GM12878 (cell line): Measurements from ENCODE around the gene RPP40. TPM values are rescaled to one million over a fixed set of nuclear protein-coding genes. Genes with fewer than 3 reads are reported as not detected.
A peak's percentile ranks its signal among the peaks of the same experiment; 100 is the strongest.

Experiments
- ATAC-seq: fragments of 200-7000 bp; cut with Tn5 transposase; 3 replicates; pipeline ENCODE4 v1.9.1; 2020; ENCODE audit warnings: mild to moderate bottlenecking, moderate library complexity
- BruUV-seq: library from RNA; stranded (reverse); fragments of 400-500 nt; replicated peaks from 2 replicates; lab custom pipeline; 2021; lab: Mats Ljungman, UMichigan
- CTCF ChIA-PET: fragments of 300-600 bp; sonication (Branson Sonifier 250); formaldehyde crosslinking; extraction: SDS; loops from one replicate; lab custom pipeline; 2021; ENCODE audit warnings: inconsistent platforms; lab: Yijun Ruan, JAX
- POLR2A ChIA-PET: fragments of 350-600 bp; formaldehyde crosslinking; extraction: SDS; loops from one replicate; lab custom pipeline; 2021; ENCODE audit warnings: inconsistent platforms; lab: Charles Lee
- RAD21 ChIA-PET: fragments of 300-600 bp; sonication (Branson Sonifier 250); formaldehyde crosslinking; loops from one replicate; lab custom pipeline; 2023; ENCODE audit warnings: antibody characterized with exemption; ENCODE audit not compliant: unreplicated experiment; lab: Charles Lee
- SMC1A ChIA-PET: fragments of 300-600 bp; sonication (Branson Sonifier 250); formaldehyde crosslinking; loops from one replicate; lab custom pipeline; 2023; ENCODE audit not compliant: unreplicated experiment, uncharacterized antibody; lab: Charles Lee
- DNase-seq: peaks from one replicate; pipeline ENCODE4 v3.0.0-alpha.2; 2011; ENCODE audit warnings: low read depth, low spot score
- FAIRE-seq: peaks from 3 replicates; lab custom pipeline; 2011; peaks lifted over from hg19 to GRCh38; lab: Jason Lieb, UNC
- H2AFZ ChIP-seq: 2 replicates; pipeline ENCODE4 v1.6.0; 2011; ENCODE audit warnings: low read depth, low read length, control low read depth; ENCODE audit not compliant: control insufficient read depth
- H3K27ac ChIP-seq: 2 replicates; pipeline ENCODE4 v1.5.1; 2011; ENCODE audit warnings: control low read depth; ENCODE audit not compliant: control insufficient read depth, insufficient read depth
- H3K27me3 ChIP-seq, 2 experiments: replicated peaks in 1 of 2; 2 replicates each; pipeline versions ENCODE4 v1.6.0 to v1.6.1; 2011; ENCODE audit warnings: low read length in 1 of 2; ENCODE audit not compliant: control insufficient read depth in 2 of 2, insufficient read depth in 2 of 2
- H3K36me3 ChIP-seq, 2 experiments: 2 replicates each; pipeline ENCODE4 v1.5.1; 2011; ENCODE audit warnings: low read length in 1 of 2; ENCODE audit not compliant: control insufficient read depth in 2 of 2, insufficient read depth in 2 of 2
- H3K4me1 ChIP-seq: 2 replicates; pipeline ENCODE4 v1.6.1; 2011; ENCODE audit warnings: mild to moderate bottlenecking, low read length, moderate library complexity, mixed read lengths; ENCODE audit not compliant: control insufficient read depth, insufficient read depth
- H3K4me2 ChIP-seq: 2 replicates; pipeline ENCODE4 v1.6.0; 2011; ENCODE audit warnings: control low read depth; ENCODE audit not compliant: control insufficient read depth, insufficient read depth
- H3K4me3 ChIP-seq: fragments of 200-600 bp; sonication (generic); 2 replicates; pipeline ENCODE4 v1.5.1; 2016
- H3K79me2 ChIP-seq: 2 replicates; pipeline ENCODE4 v1.6.0; 2011; ENCODE audit warnings: low read length; ENCODE audit not compliant: control insufficient read depth, insufficient read depth
- H3K9ac ChIP-seq: 2 replicates; pipeline ENCODE4 v1.8.0; 2011; ENCODE audit warnings: low read length, control low read depth, mixed read lengths; ENCODE audit not compliant: control insufficient read depth, insufficient read depth
- H3K9me3 ChIP-seq: replicated peaks from 3 replicates; pipeline ENCODE4 v1.5.1; 2011; ENCODE audit warnings: mild to moderate bottlenecking, low read length; ENCODE audit not compliant: control insufficient read depth, insufficient read depth
- H4K20me1 ChIP-seq: 2 replicates; pipeline ENCODE4 v1.6.0; 2011; ENCODE audit not compliant: control insufficient read depth, insufficient read depth
- BCL11A ChIP-seq: IDR thresholded peaks from 2 replicates; pipeline ENCODE4 v1.6.1; 2011; ENCODE audit warnings: low read depth, low read length
- BRCA1 ChIP-seq: IDR thresholded peaks from 2 replicates; pipeline ENCODE4 v1.6.1; 2011; ENCODE audit warnings: low read depth, low read length, improper control_type of control experiment
- CBX3 ChIP-seq: fragments of 200-600 bp; sonication (generic); IDR thresholded peaks from 2 replicates; pipeline ENCODE4 v1.6.1; 2016; ENCODE audit warnings: low read depth, borderline replicate concordance
- IKZF2 ChIP-seq, 2 experiments: fragments of 450-650 bp; IDR thresholded peaks; 2 replicates each; pipeline ENCODE4 v1.6.1; 2017; ENCODE audit warnings: mild to moderate bottlenecking in 2 of 2, moderate library complexity in 2 of 2
- IRF4 ChIP-seq: IDR thresholded peaks from 2 replicates; pipeline ENCODE4 v1.6.1; 2011; ENCODE audit warnings: low read depth, low read length
- MTA2 ChIP-seq: fragments of 450-650 bp; IDR thresholded peaks from 2 replicates; pipeline ENCODE4 v1.6.1; 2016; ENCODE audit warnings: low read depth, mild to moderate bottlenecking, moderate library complexity
- NFYB ChIP-seq: IDR thresholded peaks from 2 replicates; pipeline ENCODE4 v1.6.1; 2011; ENCODE audit warnings: low read depth, mild to moderate bottlenecking, low read length, improper control_type of control experiment, moderate library complexity; ENCODE audit not compliant: insufficient read depth
- POLR2AphosphoS5 ChIP-seq: IDR thresholded peaks from 2 replicates; pipeline ENCODE4 v1.6.1; 2011; ENCODE audit warnings: mild to moderate bottlenecking, low read length, inconsistent platforms
- POU2F2 ChIP-seq: IDR thresholded peaks from 3 replicates; pipeline ENCODE4 v1.6.1; 2011; ENCODE audit warnings: low read depth, mild to moderate bottlenecking, low read length, borderline replicate concordance
- RAD51 ChIP-seq: fragments of 450-650 bp; IDR thresholded peaks from 2 replicates; pipeline ENCODE4 v1.6.1; 2016; ENCODE audit warnings: moderate library complexity, mild to moderate bottlenecking, inconsistent platforms
- SMAD5 ChIP-seq: IDR thresholded peaks from 2 replicates; pipeline ENCODE4 v1.6.1; 2016; ENCODE audit warnings: antibody characterized with exemption, low read depth
- SREBF1 ChIP-seq: IDR thresholded peaks from 2 replicates; pipeline ENCODE4 v1.6.1; 2012; ENCODE audit warnings: mild to moderate bottlenecking, low read length
- STAT3 ChIP-seq: IDR thresholded peaks from 2 replicates; pipeline ENCODE4 v1.6.1; 2011; ENCODE audit warnings: low read depth, low read length, improper control_type of control experiment
- TBL1XR1 ChIP-seq: IDR thresholded peaks from 2 replicates; pipeline ENCODE4 v1.6.1; 2012; ENCODE audit warnings: low read depth, low read length, improper control_type of control experiment
- WGBS: methylation state at CpG from one replicate; pipeline ENCODE4 v1.1.6; 2016; ENCODE audit warnings: low lambda C conversion rate; ENCODE audit not compliant: insufficient replicate concordance, insufficient coverage; ENCODE audit errors: missing lambda C conversion rate; 5-methylcytosine and 5-hydroxymethylcytosine counted together
- in situ Hi-C: fragments of 300-500 bp; cut with MboI; formaldehyde crosslinking; loops from 9 replicates; pipeline ENCODE4 v1.14.3; 2018; ENCODE audit warnings: mixed read lengths
- intact Hi-C: fragments of 100-400 bp; cut with micrococcal nuclease; formaldehyde crosslinking; loops from one replicate; pipeline ENCODE4 v1.14.2; 2022; ENCODE audit not compliant: unreplicated experiment
- polyA plus RNA-seq, 11 experiments: library from polyadenylated mRNA; depleted of rRNA in 4 of 11; unstranded in 6 of 11; stranded (reverse) in 5 of 11; fragments of >200 nt; fragmentation: Nextera tagmentation in 4 of 11; fragmentation: Illumina TruSeq in 1 of 11; extraction: Ambion mirVana in 4 of 11; extraction: Trizol in 1 of 11; gene quantifications; 1 replicate in 1 of 11; 2 replicates in 10 of 11; pipeline versions ENCODE4 v1.2.1 to v1.2.3, GENCODE V29; 2011 to 2016; ENCODE audit warnings: inconsistent platforms in 2 of 11, missing spikeins in 2 of 11, low read depth in 1 of 11
- total RNA-seq, 4 experiments: library from RNA; depleted of rRNA in 3 of 4; stranded (reverse); fragments of >200 nt in 3 of 4; fragmentation: Illumina TruSeq in 1 of 4; extraction: Trizol in 1 of 4; gene quantifications; 2 replicates each; pipeline versions ENCODE4 v1.2.1 to v1.2.3, GENCODE V29; 2013 to 2021

Gene RPP40
- total and polyA plus RNA-seq, 10 of the 15 experiments (the other 5 are each of a cell fraction or from before 2014, with no cell fraction given), result 5.6 to 46.3 (median 21.7) TPM

DNA sequence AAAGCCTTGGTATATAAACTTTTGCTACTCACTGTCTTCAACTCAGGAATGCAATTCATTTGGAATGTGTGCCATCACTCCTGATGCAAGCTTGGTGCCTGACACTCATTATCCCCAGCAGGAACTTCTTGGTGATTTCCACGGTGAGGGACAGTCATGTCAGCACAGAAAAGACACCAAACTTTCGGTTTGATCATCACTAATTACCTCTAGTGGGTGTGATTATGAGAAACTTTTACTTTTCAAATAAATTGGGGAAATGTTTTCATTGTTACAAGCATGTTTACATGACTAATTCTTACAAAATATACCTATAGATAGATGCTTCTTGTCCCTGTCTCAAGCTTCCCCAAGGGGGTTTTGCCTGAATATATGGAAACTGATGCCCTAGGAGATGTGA, 40.9 kb downstream of the RPP40 start:
- H2AFZ ChIP-seq, result no peak overlapping the region
- 5% methylated on average over 2 of the region's 2 CpGs for WGBS
- ATAC-seq (peak; percentile 72), DNase-seq (no peak), FAIRE-seq (no peak)
- intact Hi-C loops (no loop called here), in situ Hi-C loops (no loop called here)
- no peak overlapping the region for H3K27ac ChIP-seq
- ChIA-PET RAD21 (no interaction called here), POLR2A (interaction anchor here (0.6 kb wide), 1 partner anchor 12 kb away, joined by 3 read pairs; no protein-coding TSS in a partner anchor), CTCF (interaction anchor here (1.6 kb wide), 1 partner anchor 11 kb away, joined by 3 read pairs; no protein-coding TSS in a partner anchor), SMC1A (interaction anchor here (0.6 kb wide), 2 partner anchors 114 to 483 kb away, joined by 3 read pairs; no protein-coding TSS in a partner anchor)
- no peaks in the 10 kb centered on the region for H3K9me3 ChIP-seq
- H3K4me1 ChIP-seq, result no peaks in the 10 kb centered on the region
- no peaks in the 10 kb centered on the region for H3K36me3 ChIP-seq
- H3K79me2 ChIP-seq, result no peaks in the 10 kb centered on the region
- no peak overlapping the region for H3K4me3 ChIP-seq
- H4K20me1 ChIP-seq, result no peaks in the 10 kb centered on the region
- BruUV-seq, result no TSS peak
- H3K4me2 ChIP-seq, result no peak overlapping the region
- H3K27me3 ChIP-seq, result no peaks in the 10 kb centered on the region
- TF ChIP-seq RAD51, result no peak
- no peak for TF ChIP-seq BRCA1
- TF ChIP-seq NFYB, result no peak
- peak; percentile 15; the same call in 1 of the 2 replicates for TF ChIP-seq BCL11A
- TF ChIP-seq CBX3, result no peak
- no peak for TF ChIP-seq STAT3
- TF ChIP-seq TBL1XR1, result no peak
- TF ChIP-seq IRF4, result no peak
- no peak for TF ChIP-seq SMAD5
- no peak for TF ChIP-seq SREBF1
- TF ChIP-seq MTA2, result peak; percentile 52; the same call in 1 of the 2 replicates
- no peak for TF ChIP-seq POLR2AphosphoS5
- TF ChIP-seq IKZF2 (IDR thresholded peaks at IDR 0.05), result 0 out of 4 replicates have a peak, but pooled peaks of 1 of the 2 experiments have one; percentile 10
- TF ChIP-seq POU2F2, result no peak
- H3K9ac ChIP-seq, result no peak overlapping the region
